ENCODE results near the gene CYP4B1. TPM values are rescaled to one million over a fixed set of nuclear protein-coding genes. Genes with fewer than 3 reads are reported as not detected.

CYP4B1 gene
- total and polyA plus RNA-seq, 2 donors (not counting 1 experiment from before 2014, with no cell fraction given) = not detected

GRCh38 chr1:46815133-46815532 lies 16.3 kb downstream of the CYP4B1 start:
- H3K4me2 ChIP-seq (replicated peaks; ENCODE audit: low read depth, low read length, poor library complexity, severe bottlenecking) = no peak overlapping the region
- TF ChIP-seq CTCF (IDR thresholded peaks at IDR 0.05) (no peak), EZH2 (IDR thresholded peaks at IDR 0.05; ENCODE audit: borderline replicate concordance, insufficient read depth, low read depth, low read length, poor library complexity, severe bottlenecking) (no peak)
- no peak overlapping the region for H3K27ac ChIP-seq (ENCODE audit: low read length in 2 of 2)
- no peak overlapping the region for H2AFZ ChIP-seq (ENCODE audit: insufficient read depth, low read depth, low read length, poor library complexity, severe bottlenecking)
- DNase-seq (no peak), ATAC-seq (ENCODE audit: low read depth) (no peak)
- no peak overlapping the region for H3K4me3 Mint-ChIP-seq
- intact Hi-C loops (cut with micrococcal nuclease) = no loop called here
- WGBS (ENCODE audit: insufficient coverage) = 85% methylated on average over 6 of the region's 6 CpGs
- no peaks in the 10 kb centered on the region for H3K36me3 ChIP-seq (replicated peaks in 1 of 2; ENCODE audit: control extremely low read depth in 1 of 2, control insufficient read depth in 1 of 2, extremely low read depth in 1 of 2, insufficient read depth in 2 of 2, low read length in 1 of 2)
- H3K27ac Mint-ChIP-seq = no peak overlapping the region
- H3K9me3 ChIP-seq (ENCODE audit: control extremely low read depth in 1 of 3, control insufficient read depth in 2 of 3, insufficient read depth in 1 of 3, low read length in 2 of 3) = peaks cover 0 to 3% (median 0%) of the 10 kb centered on the region in 3 donors
- CTCF ChIA-PET = no interaction called here
- H3K27me3 ChIP-seq (replicated peaks in 1 of 4; ENCODE audit: control extremely low read depth in 1 of 4, control insufficient read depth in 3 of 4, insufficient read depth in 4 of 4, low read length in 3 of 4) = peaks cover 0 to 1% (median 0%) of the 10 kb centered on the region in 4 experiments
- no peaks in the 10 kb centered on the region for H4K20me1 ChIP-seq (ENCODE audit: control insufficient read depth, insufficient read depth, low read length, poor library complexity, severe bottlenecking)
- no peaks in the 10 kb centered on the region for H3K9me3 Mint-ChIP-seq (ENCODE audit: insufficient read depth)
- no peaks in the 10 kb centered on the region for H3K4me1 Mint-ChIP-seq
- no peaks in the 10 kb centered on the region for H3K4me1 ChIP-seq (ENCODE audit: control insufficient read depth in 2 of 2, insufficient read depth in 2 of 2, low read length in 2 of 2)
- no peak overlapping the region for H3K9ac ChIP-seq (ENCODE audit: low read length)
- peaks cover 9% of the 10 kb centered on the region for H3K27me3 Mint-ChIP-seq
- POLR2A ChIA-PET = no interaction called here
- H3K4me3 ChIP-seq (ENCODE audit: control extremely low read depth in 1 of 5, extremely low read depth in 1 of 5, insufficient read depth in 1 of 5, low read depth in 2 of 5, low read length in 4 of 5) = no peak overlapping the region
- H3K79me2 ChIP-seq (ENCODE audit: control insufficient read depth, insufficient read depth, low read length) = no peaks in the 10 kb centered on the region

GRCh38 chr1:46816930-46817329 lies 18.1 kb downstream of the CYP4B1 start:
- Histone ChIP-seq H3K27me3 (replicated peaks in 1 of 4; ENCODE audit: control extremely low read depth in 1 of 4, control insufficient read depth in 3 of 4, insufficient read depth in 4 of 4, low read length in 3 of 4) (peaks cover 0 to 3% (median 0%) of the 10 kb centered on the region in 4 experiments), H4K20me1 (ENCODE audit: control insufficient read depth, insufficient read depth, low read length, poor library complexity, severe bottlenecking) (no peaks in the 10 kb centered on the region), H2AFZ (ENCODE audit: insufficient read depth, low read depth, low read length, poor library complexity, severe bottlenecking) (no peak overlapping the region), H3K27ac (ENCODE audit: low read length in 2 of 2) (no peak overlapping the region), H3K4me1 (ENCODE audit: control insufficient read depth in 2 of 2, insufficient read depth in 2 of 2, low read length in 2 of 2) (no peaks in the 10 kb centered on the region), H3K36me3 (replicated peaks in 1 of 2; ENCODE audit: control extremely low read depth in 1 of 2, control insufficient read depth in 1 of 2, extremely low read depth in 1 of 2, insufficient read depth in 2 of 2, low read length in 1 of 2) (no peaks in the 10 kb centered on the region), H3K9ac (ENCODE audit: low read length) (no peak overlapping the region), H3K4me2 (replicated peaks; ENCODE audit: low read depth, low read length, poor library complexity, severe bottlenecking) (no peak overlapping the region), H3K79me2 (ENCODE audit: control insufficient read depth, insufficient read depth, low read length) (no peaks in the 10 kb centered on the region), H3K4me3 (ENCODE audit: control extremely low read depth in 1 of 5, extremely low read depth in 1 of 5, insufficient read depth in 1 of 5, low read depth in 2 of 5, low read length in 4 of 5) (no peak overlapping the region), H3K9me3 (ENCODE audit: control extremely low read depth in 1 of 3, control insufficient read depth in 2 of 3, insufficient read depth in 1 of 3, low read length in 2 of 3) (peaks cover 0 to 6% (median 0%) of the 10 kb centered on the region in 3 donors)
- CTCF ChIA-PET = no interaction called here
- WGBS (ENCODE audit: insufficient coverage) = 91% methylated on average over 4 of the region's 5 CpGs
- ATAC-seq (ENCODE audit: low read depth) = no peak
- DNase-seq = no peak
- H3K27ac Mint-ChIP-seq = no peak overlapping the region
- no peak for TF ChIP-seq EZH2 (IDR thresholded peaks at IDR 0.05; ENCODE audit: borderline replicate concordance, insufficient read depth, low read depth, low read length, poor library complexity, severe bottlenecking)
- no peak for TF ChIP-seq CTCF (IDR thresholded peaks at IDR 0.05)
- no peaks in the 10 kb centered on the region for H3K4me1 Mint-ChIP-seq
- no peaks in the 10 kb centered on the region for H3K9me3 Mint-ChIP-seq (ENCODE audit: insufficient read depth)
- no peak overlapping the region for H3K4me3 Mint-ChIP-seq
- intact Hi-C loops (cut with micrococcal nuclease) = no loop called here
- peaks cover 9% of the 10 kb centered on the region for H3K27me3 Mint-ChIP-seq
- POLR2A ChIA-PET = no interaction called here
